HL-60/S4 treated with phorbol 12-myristate 13-acetate at 8.2 ng/mL for 4 days and 3 days (cell line): Measurements from ENCODE around the gene MMRN1.

Experiments used
- in situ Hi-C: fragments of 300-500 bp; cut with MboI; formaldehyde crosslinking; loops from 2 replicates; pipeline ENCODE4 v1.15.0; 2022; ENCODE audit warnings: low sequenced_read_pairs

MMRN1 gene

DNA sequence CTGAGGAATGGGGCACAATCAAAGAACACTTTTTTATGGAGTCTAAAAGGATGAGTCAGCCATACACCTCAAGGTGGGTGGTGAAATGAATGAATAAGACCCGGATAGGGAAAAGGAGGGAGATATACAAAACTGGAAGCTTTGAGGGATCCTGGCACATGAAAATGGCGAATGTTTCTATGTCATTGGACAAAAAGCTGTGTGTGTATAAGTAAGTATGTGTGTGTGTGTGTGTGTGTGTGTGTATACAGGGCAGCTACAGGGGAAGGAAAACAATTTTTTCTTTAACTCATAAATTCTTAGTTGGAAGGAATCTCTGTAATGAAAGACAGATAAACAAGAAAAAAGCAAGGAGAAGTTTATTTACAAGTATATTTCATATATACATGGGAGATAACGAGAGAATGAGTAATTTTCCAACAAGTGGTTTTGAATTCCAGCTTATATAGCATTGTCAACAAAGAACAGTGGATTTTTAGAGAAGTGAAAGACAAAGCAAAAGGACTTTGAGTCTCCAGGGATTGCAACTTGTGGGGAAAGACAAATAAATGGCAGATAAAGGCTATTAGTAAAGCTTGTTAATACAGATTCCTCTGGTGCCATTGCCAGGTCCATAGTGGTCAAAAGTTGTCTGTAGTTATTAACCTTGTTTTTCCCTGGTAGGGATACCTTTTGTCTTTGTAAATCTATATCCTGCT is 99.7 kb downstream of the MMRN1 start:
- in situ Hi-C loops = no loop called here

DNA sequence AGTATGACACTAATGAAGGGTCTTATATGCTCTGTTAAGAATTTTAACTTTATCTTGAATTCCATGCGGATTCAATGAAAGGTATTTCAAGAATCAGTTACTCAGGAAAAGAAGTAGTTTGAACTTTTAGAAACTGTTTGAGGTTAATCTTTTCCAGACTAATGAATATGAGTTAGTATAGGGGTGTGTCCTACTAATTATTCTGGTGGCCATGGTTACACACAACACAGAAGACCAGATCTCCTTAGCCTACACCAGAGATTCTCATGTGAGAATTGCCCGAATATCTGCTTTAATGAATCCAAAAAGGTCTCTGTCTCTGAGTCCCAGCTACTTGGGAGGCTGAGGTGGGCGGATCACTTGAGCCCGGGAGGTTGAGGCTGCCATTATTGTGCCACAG is 100.4 kb downstream of the MMRN1 start:
- in situ Hi-C loops = no loop called here

DNA sequence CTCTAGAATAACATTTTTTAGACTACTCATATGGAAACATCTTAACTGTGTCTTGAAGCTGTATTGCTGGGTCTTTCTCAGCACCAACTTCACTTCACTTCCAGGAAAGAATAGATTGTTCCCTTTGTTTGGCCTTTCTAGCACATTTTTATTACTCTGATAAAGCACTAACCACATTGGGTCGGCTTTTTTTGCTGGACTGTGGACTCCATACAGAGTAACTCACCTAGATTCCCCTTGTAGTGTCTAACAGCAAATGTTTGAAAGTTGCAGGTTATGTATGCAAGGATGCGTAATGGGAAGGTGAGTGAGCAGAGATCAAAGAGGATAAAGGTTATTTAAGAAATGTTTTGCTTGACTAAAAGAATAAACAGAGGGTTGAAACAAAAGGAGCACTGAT is 101.2 kb downstream of the MMRN1 start:
- in situ Hi-C loops = no loop called here

DNA sequence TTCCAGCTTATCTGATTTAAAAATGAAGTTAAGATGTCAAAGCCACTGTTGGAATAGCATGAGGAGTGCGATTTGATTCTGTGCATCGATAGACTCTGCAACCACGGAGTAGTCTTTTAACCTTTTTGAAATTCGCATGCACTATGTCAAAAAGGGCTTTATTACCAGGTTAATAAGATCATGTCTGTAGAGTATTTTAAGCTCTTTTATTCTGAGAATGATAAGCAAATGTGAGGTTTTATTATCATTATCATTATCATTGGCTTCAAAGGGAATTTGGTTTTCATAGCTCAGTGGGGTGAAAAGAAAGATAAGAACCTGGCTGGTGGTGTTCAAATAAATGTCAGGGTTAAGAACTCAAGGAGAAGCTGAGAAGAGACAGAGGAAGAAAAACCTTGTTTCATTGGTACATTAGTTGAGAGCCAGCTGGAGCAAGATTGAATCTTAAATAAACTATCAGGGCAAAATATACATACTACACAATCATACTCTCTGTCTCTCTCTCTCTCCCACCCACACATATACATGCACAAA is 102.6 kb downstream of the MMRN1 start:
- in situ Hi-C loops = no loop called here

DNA sequence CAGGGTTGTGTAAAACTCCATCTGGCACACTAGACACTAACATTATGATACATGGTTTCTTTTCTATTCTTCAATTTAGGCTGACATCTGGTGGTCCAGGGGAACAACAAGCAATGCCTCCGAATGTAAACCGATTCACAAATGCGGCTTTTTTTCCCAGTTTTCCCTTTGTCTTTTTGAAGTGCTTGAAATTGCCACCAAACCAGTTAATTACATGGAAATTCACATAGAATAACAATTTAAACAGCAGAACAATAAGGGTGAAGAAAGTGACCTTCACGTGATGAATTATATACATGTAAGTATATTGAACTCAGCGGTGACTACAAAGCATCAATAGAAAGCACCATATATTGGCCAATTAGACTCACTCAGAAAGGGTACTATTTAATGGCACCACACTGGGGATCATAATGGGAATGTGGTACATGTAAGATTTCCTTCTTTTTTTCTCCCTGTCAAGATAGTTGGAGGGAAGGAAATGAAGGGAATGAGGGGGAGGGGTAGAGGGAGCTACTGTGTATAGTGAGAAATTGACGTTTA is 103.9 kb downstream of the MMRN1 start:
- in situ Hi-C loops = no loop called here

DNA sequence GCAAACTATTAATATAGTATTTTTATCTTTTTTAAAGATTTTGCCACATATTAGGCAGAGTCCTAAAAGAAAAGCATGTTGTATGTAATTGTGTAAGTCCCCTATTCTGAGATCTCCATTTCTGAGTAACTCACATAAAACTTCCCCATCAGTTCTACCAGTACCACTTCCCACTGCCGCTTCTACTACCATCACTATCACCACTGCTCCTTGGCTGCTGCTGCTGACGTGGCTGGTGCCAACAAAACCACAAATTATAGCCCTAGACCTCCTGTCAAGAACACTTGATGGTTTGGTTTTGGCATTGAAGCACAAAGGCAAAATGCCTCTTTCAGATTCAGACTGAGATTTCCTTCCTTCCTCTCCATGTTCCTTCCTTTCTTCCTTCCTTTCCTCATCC is 106.4 kb downstream of the MMRN1 start:
- in situ Hi-C loops = no loop called here

DNA sequence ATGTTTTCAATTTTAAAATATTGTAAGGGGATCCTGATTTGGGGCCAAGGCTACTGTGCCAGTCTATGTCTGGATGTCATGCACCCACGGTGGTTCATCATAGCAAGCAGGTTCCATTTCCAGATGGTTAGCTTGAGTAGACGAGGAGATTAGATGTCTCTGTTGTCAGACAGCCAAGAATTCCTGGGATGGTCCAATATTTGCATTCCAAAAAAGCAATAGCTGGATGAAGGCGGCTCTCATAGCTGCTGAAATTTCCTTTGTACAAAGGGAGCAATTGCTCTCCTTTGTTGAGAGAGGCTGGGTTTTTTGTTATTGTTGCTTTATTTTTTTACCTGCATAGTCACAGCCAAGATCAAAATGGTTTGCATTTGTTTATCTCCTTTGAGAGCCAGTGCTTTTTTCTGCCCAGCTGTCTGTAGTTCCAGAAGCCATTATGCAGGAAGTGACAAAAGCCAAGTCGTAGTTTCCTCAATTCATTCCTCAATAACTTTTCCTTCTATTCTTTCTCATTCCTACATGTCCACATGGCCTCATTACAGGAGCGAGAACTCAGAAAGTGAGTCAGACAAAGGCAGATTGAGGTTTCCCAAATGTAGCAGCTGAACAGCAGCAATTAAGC is 107.9 kb downstream of the MMRN1 start:
- in situ Hi-C loops = no loop called here
